Uterus (tissue), 2 donors: Measurements from ENCODE around the gene TMC4.

Source experiments
- POLR2A ChIP-seq, 2 donors: fragments of 450-650 bp; IDR thresholded peaks; one replicate each; pipeline ENCODE4 v1.6.1; 2016; ENCODE audit warnings: antibody characterized with exemption in 2 of 2, mild to moderate bottlenecking in 1 of 2, moderate library complexity in 1 of 2
- TF ChIP-seq, protein P1 (sequence below), 4 experiments: fragments of 200-600 bp in 2 of 4; fragments of 450-650 bp in 2 of 4; sonication (generic) in 2 of 4; IDR thresholded peaks; one replicate each; pipeline ENCODE4 v1.5.1; 2016 to 2019; ENCODE audit warnings: antibody characterized with exemption in 4 of 4, mild to moderate bottlenecking in 2 of 4, moderate library complexity in 1 of 4

DNA sequence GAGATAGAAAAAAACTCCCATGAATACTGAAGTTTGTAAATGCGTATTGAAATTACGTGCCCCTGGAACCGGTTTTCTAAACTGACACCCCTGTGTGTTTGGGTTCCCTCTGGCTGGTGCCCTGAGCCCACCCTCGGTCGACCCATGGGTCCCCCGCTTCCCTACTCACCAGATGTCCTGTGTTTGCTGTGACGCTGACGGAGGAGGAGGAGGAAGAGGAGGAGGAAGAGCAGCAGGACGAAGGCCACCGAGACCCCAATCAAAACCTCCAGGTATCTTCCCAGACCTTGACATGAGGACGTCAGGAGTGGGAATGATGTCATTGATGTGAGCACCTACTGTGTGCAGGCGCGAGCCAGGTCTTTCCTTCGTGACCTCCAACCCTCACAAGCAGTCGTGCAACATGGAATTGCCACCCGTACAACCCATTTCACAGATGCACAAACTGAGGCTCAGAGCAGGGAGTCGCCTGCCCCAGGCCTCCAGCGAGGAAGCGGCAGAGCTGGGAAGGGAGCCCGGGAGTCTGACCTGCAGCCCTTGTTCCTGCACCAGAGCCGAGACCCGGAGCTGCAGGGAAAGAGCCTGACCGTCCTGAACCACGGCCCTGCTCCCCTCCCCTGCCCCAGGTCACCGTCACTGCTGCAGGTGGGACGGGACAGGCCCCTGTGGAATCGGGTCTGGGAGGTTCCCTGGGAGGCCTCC, 46.2 kb upstream of the TMC4 start:
- TF ChIP-seq, protein P1, sequence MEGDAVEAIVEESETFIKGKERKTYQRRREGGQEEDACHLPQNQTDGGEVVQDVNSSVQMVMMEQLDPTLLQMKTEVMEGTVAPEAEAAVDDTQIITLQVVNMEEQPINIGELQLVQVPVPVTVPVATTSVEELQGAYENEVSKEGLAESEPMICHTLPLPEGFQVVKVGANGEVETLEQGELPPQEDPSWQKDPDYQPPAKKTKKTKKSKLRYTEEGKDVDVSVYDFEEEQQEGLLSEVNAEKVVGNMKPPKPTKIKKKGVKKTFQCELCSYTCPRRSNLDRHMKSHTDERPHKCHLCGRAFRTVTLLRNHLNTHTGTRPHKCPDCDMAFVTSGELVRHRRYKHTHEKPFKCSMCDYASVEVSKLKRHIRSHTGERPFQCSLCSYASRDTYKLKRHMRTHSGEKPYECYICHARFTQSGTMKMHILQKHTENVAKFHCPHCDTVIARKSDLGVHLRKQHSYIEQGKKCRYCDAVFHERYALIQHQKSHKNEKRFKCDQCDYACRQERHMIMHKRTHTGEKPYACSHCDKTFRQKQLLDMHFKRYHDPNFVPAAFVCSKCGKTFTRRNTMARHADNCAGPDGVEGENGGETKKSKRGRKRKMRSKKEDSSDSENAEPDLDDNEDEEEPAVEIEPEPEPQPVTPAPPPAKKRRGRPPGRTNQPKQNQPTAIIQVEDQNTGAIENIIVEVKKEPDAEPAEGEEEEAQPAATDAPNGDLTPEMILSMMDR (IDR thresholded peaks at IDR 0.05), result no peak
- no peak for TF ChIP-seq POLR2A (IDR thresholded peaks at IDR 0.05)
